ENCODE results near the gene PIN4.
"Not testable (repeated sequence)": the region's sequence is repeated elsewhere in the genome, so short reads cannot be mapped to it uniquely, and the experiment has no call there.

PIN4 gene

DNA sequence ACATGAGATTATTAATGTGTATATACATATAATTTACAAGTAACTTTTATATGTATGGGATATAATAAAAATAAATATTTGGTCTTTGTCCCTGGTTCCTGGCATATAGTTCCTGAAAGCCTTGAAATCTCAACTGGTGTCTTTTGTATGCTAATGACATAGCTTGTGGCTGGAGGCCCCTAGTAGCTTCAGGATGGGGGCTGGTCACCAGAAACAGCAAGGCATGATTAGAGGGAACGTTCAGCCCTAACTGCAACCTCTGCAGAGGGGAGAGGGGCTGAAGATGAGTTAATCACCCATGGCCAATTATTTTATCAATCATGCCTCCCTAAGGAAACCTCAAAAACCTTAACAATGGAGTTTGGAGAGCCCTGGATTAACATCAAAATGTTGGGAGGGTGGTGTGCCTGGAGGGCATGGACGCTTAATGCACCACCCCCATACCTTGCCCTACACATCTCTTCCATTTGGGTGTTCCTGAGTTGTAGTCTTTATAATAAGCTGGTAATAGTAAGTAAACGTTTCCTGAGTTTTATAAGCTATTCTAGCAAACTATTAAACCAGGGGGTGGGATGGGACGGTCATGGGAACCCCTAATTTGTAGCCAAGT is 21.3 kb downstream of the PIN4 start:
- no peak for DNase-seq (ENCODE audit: low spot score)

DNA sequence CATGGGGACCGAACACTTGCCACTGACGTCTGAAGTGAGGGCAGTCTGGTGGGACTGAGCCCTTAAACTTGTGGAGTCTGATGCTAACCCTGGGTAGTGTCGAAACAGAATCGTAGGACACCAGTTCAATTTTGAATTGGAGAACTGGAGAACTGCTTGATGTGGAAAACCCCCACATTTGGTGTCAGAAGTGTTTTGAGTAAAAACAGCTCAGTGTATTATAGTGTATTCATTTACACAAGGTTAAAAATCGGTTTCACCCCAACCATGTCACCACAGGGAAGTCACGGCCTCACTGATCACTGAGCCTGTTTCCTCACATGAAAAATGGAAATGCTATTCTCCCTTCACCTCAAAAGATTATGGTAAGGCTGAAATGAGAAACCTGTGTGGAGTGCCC is 21.9 kb downstream of the PIN4 start:
- DNase-seq (ENCODE audit: low spot score) = no peak

DNA sequence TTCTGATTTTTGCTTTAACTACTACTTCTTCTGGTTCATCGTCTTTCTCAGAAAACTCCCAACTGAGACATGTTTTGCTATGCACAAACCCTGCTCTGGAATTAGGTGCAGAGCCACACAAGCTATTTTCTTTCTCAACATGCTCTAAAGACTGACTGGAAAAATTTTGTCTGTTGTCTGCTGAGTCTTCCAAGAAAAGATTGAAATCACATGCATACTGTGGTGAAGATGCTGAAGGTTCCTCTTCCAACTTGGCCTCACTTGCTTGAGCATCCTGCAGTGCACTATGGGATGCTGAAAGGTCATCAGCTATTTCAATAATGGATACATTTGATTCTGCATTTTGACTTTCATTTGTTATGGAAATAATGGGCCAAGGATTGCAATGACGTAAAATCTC is 24.1 kb downstream of the PIN4 start:
- DNase-seq (ENCODE audit: low spot score) = no peak

DNA sequence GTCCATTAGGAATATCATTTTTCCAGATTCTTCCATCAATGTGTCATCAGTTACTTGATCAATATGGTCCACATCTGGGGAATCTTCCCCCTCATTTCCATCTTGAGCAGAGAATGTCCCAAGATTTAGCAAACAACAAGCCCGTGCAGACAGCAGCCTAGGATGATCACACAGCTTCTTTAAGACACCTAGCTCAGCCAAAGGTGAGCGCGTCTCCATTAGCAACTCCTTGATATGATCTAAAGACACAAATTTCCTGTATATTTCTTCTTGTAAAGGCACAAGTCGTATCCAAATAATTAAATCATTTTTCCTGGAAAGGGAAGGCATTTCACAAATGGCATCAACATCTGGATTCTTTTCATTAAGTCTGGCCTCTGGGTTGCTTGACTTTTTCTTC is 25.8 kb downstream of the PIN4 start:
- DNase-seq (ENCODE audit: low spot score) = no peak

DNA sequence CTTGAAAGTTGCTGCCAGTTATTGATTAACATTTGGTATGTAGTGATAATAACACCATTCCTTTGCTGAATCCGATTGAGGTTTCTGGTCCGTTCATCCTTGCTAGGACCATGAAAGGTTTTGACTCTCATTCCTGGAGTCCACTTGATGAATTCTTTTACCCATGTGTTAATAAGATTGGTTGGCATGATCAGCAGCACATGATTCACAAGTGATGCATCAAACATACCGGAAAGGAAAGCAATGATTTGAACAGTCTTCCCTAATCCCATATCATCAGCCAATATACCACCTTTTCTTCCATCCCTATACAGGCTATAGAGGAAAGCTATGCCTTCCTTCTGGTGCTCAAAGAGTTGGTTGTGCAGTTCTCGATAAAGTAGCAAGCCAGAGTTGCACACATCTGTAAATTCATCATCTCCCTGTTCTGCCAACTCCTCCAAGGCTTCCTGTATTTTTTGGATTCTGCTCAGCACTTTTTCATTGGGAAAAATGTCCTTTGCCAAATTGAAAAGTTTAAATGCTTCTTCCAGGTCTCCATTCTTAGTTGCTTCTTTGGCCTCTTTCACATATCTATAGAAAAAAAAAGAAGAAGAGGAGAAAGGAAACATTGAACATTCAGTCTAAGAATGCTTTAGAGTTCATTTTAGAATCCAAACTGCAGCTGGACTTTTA is 26.7 kb downstream of the PIN4 start:
- DNase-seq (ENCODE audit: low spot score) = no peak

DNA sequence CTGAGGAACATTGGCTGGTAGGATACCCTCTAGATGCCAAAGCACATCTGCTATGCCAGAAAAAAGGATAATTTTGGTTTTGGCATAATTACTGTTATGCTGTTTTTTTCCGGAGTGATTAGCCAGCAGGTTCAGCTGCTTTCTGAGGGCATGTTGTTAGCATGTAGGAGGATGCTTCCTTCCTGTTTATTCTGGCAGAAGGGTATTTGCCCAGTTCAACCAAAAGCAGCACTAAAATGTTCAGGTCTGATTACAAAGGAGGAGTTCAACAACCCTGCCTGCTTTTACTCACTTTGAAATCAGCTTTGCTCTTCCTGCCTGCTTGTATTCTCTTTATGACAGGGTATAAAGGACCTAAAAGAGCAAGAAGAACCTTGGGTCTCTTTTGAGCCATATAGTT is 35.4 kb downstream of the PIN4 start:
- no peak for DNase-seq (ENCODE audit: low spot score)

DNA sequence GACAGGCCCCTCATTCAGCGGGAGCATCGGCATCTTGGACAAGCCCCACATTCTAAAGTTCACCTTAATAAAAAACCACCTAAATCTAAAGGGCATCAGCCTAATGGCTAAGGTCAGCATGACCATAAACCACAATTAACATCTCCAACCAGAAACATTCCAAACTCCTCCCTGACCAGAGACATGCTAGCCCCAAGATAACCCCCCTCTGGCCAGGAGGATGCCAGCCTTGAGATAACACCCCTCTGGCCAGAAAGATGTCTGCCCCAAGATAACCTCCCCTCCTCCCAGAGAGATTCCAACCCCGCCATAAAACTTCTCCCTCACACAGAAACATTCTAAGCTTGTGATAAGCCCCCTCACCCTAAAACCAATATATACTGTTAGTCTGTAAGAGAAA is 38.8 kb downstream of the PIN4 start:
- not testable (repeated sequence) for DNase-seq (ENCODE audit: low spot score)

DNA sequence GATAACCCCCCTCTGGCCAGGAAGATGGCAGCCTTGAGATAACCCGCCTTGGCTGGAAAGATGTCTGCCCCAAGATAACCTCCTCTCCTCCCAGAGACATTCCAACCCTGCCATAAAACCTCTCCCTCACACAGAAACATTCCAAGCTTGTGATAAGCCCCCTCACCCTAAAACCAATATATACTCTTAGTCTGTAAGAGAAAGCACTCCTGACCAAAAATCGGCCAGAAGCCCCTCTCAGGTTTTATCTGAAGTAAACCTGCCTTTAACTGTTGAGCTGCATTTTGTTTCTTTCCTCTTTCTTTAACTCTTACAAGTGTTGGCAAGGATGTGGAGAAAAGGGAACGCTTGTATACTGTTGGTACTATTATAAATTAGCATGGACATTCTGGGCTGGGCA is 48.7 kb downstream of the PIN4 start:
- no peak for DNase-seq (ENCODE audit: low spot score)

DNA sequence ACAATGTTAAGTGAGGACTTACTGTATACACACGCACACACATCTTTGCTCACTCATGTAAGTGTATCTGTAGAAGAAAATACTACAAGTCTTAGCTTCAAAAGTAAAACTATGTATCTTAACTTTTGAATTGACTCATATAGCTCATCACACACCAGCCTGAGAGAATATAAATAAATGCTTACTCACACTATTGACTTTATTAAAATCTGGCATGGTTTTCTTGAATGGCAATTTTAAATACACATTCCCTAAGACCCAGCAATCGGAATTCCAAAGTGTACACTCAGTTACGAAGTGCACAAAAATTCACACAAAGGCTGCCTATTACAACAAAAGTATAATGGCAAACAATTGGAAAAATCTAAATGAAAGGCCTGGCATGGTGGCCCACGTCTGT is 55.3 kb downstream of the PIN4 start:
- DNase-seq (ENCODE audit: low spot score) = no peak

DNA sequence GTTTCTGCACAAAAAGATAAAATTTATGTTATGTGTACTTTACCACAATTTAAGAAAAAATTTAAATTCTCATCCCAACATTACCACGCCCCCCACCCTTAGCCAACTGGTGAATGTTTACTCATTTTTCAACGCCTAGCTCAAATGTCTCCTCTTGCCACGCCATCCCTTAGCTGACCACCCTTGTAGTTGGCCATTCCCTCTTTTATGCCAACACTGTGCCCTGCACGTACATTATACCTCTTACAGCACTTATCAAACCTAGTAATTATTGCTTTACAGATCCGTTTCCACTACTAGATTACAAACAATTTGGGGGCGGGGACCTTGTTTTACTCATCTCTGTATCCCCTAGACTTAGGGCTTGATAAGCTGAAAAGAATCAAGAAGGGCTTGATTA is 56.6 kb downstream of the PIN4 start:
- DNase-seq (ENCODE audit: low spot score) = no peak

DNA sequence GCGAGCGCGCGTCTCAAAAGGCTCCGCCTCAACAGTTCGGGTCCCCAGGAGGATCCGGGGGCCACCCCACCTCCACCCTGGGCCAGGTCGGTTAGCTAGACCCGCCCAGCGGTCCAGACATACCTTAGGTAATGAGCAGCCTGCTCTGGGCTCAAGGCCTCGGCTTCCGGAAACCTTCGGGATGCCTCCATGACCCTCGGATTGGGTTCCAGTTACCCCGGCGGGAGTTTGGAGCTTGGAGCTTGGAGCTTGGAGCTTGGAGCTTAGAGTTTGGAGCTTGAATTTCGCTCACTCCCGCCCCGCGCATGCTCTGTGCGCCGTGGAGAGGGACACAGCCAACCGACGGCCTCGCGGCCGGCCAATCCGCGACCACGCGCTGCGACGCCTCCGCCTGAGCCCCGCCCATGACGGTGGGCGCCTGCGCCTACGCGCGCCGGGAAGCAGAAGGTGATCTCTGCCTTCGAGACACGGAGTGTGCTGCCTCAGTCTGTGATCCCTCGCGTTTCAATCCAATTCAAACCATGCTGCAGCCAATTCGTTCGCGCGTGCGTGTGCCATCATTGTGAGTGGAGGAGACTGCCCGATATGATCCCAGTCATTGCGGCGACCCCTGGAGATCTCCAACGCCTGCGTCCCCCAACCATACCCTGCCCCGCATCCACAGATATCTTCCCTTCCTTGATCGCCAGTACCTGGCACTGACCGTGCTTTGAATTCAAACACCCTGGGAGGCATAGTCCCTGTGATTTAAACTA is 57.3 kb downstream of the PIN4 start, which contains the start of gene ERCC6L:
TSS of gene ERCC6L (minus strand) at position 307 of the 755 bp plus-strand sequence. CDS start at position 191, 116 bp downstream.
- peak; percentile 88 for DNase-seq (ENCODE audit: low spot score)

DNA sequence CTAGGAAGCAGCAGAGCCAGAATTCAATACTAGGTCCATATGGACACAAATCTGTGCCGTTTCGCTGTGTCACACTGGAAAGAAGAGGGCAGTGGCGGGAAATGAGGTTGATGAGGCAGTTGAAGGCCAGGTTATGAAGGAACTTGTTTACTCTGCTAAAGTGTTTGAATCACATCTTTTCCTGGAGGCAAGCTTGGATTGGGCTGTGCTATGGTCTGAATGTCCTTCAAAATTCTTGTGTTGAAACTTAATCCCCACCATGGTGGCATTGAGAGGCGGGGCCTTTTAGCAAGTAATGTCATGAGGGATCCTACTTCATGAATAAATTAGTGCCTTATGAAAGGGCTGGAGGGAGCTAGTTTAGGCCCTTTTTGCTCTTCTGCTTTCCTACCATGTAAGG is 59.4 kb downstream of the PIN4 start:
- no peak for DNase-seq (ENCODE audit: low spot score)

DNA sequence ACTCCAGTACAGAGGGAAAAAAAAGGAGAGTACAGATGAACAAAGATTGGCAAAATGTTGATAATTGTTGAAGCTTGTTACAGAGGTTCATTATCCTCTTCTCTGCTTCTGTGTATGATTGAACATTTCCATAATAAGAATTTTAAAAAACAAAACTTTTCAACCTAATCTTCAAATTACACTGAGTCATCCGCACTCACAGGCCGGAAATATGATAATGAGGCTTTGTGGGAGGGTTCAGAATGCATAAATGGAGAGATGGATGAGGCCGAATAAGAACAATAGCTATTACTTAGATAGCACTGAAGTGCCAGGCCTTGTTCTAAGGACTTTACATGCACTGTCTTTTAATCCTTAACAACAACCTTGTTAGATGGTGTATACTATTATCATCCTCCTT is 61.9 kb downstream of the PIN4 start:
- no peak for DNase-seq (ENCODE audit: low spot score)

DNA sequence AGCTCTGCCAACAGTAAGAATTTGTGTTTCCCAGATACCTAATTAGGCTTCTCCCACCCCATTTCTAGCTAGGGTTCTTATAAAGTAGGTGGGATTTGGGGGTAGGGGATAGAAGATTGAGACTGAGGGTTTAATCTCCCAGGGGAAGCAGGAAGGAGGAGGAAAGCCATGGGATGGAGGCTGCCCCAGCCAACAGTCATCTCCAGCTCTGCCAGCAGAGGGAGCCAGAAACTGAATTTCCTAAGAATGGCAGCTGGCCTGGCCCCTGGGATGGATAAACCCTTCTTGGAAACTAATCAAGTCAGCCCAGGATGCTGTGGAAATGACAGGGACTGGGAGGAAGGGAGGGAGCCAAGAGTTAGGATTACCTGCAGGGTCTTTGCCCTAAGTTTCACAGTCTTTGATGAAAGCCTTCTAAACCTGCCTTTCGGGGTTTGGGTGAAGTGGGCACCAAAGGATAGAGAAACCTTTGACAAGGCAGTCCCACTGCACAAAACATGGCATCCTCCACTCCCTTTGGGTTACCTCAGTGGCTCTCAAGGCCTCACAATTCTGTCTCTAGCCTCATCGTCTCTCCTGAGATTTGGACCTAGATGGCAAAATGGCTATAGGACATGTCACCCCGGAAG is 64.0 kb downstream of the PIN4 start:
- DNase-seq (ENCODE audit: low spot score) = peak; percentile 31

DNA sequence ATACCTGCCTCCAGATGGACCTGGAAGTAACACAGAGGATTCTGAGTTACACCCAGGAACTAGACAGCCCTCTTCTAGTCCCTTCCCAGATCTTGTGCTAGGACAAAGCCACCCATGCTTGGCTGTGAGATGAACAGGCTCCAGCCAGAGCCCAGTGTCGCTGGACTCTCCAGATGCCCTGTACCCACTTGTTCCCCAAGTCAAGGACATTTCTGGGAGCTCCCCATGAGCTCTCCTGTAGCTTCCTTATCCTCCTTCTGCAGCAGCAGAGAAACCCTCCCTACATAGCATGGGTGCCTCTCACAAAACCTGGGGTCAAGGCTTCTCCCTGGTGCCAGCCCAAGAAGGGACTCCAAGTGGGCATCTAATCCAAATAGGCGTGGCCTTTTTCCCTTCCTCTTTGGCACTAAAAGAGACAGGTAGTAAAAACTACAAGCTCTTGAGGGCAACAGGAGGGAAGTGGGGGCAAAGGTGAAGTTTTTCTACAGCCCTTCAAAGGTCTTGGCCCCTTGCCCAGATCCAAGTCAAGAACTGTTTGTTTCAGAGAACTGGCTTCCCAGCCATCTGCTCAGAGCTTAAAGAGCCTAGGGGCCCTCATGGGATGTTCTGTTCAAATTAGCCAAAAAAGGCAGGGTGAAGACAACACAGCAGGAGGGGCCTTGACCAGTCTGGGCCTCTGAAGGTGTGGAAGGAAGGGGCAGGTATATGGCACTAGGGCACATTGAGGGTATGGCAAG is 65.8 kb downstream of the PIN4 start:
- DNase-seq (ENCODE audit: low spot score) = no peak
